T47D (cell line): Measurements from ENCODE around the gene SEC14L3.

ENCODE experiments used
- DNase-seq, 2 experiments: peaks; one replicate each; pipeline versions ENCODE4 v3.0.0 to v3.0.0-alpha.2; 2011 to 2012; ENCODE audit warnings: low read depth in 1 of 2, low spot score in 1 of 2
- JUND ChIP-seq: IDR thresholded peaks from 2 replicates; pipeline ENCODE4 v1.6.1; 2012; ENCODE audit warnings: low read depth
- in situ Hi-C: cut with HindIII; loops from 2 replicates; pipeline ENCODE4 v1.10.0; 2016; ENCODE audit warnings: low sequenced_read_pairs, low pct_unique_long_range_greater_than_20kb

SEC14L3 gene

GRCh38 chr22:30433773-30434172 is 38.0 kb downstream of the SEC14L3 start:
- in situ Hi-C loops, result no loop called here
- TF ChIP-seq JUND, result no peak
- no peak for DNase-seq

GRCh38 chr22:30433227-30433626 is 38.6 kb downstream of the SEC14L3 start:
- in situ Hi-C loops, result no loop called here
- DNase-seq, result no peak

GRCh38 chr22:30432520-30432919 is 39.3 kb downstream of the SEC14L3 start:
- TF ChIP-seq JUND, result no peak
- DNase-seq, result no peak
- in situ Hi-C loops, result no loop called here

More at GRCh38 chr22:30433227-30433626, 38.6 kb downstream of the SEC14L3 start:
- TF ChIP-seq JUND, result no peak

GRCh38 chr22:30432096-30432495 is 39.7 kb downstream of the SEC14L3 start:
- TF ChIP-seq JUND, result no peak
- in situ Hi-C loops, result no loop called here
- no peak for DNase-seq

- peak in 1 of 2 experiments; percentile 10 for DNase-seq
- in situ Hi-C loops, result no loop called here
- TF ChIP-seq JUND, result no peak
These were observed 40.9 kb downstream of the SEC14L3 start for GRCh38 chr22:30430933-30431332.

- DNase-seq, result no peak
- TF ChIP-seq JUND, result no peak
- in situ Hi-C loops, result no loop called here
These were observed 41.9 kb downstream of the SEC14L3 start for GRCh38 chr22:30429887-30430286.

- in situ Hi-C loops, result no loop called here
- no peak for TF ChIP-seq JUND
- no peak for DNase-seq
These were observed 43.9 kb downstream of the SEC14L3 start for GRCh38 chr22:30427871-30428270.

- peak; percentile 43 to 78 for DNase-seq
- in situ Hi-C loops, result no loop called here
- TF ChIP-seq JUND, result no peak
These were observed 45.1 kb downstream of the SEC14L3 start for GRCh38 chr22:30426388-30427353.

GRCh38 chr22:30425616-30426387 is 46.0 kb downstream of the SEC14L3 start, which contains the start of gene MTFP1:
TSS of gene MTFP1 (plus strand) at chr22:30425768. CDS start at chr22:30425880, 112 bp downstream.
- in situ Hi-C loops, result no loop called here
- TF ChIP-seq JUND, result no peak
- peak; percentile 27 to 55 for DNase-seq

- no peak for TF ChIP-seq JUND
- DNase-seq, result no peak
These were observed 46.5 kb downstream of the SEC14L3 start for GRCh38 chr22:30425327-30425615.

GRCh38 chr22:30424534-30425326 is 47.1 kb downstream of the SEC14L3 start:
- DNase-seq, result peak in 1 of 2 experiments; percentile 35
- TF ChIP-seq JUND, result no peak
- in situ Hi-C loops, result no loop called here

More at GRCh38 chr22:30425327-30425615, 46.5 kb downstream of the SEC14L3 start:
- in situ Hi-C loops, result no loop called here

GRCh38 chr22:30423959-30424533 is 47.8 kb downstream of the SEC14L3 start:
- in situ Hi-C loops, result no loop called here
- DNase-seq, result peak; percentile 92 to 98
- no peak for TF ChIP-seq JUND
